NCI-H1417 (cell line): ENCODE data around the gene FAM174C.
"Not testable (repeated sequence)": the region's sequence is repeated elsewhere in the genome, so short reads cannot be mapped to it uniquely, and the experiment has no call there.

Experiments used
- DNase-seq, 3 experiments: peaks; one replicate each; lab custom pipeline; 2025; lab: John Stamatoyannopoulos, UW

Gene FAM174C

DNA sequence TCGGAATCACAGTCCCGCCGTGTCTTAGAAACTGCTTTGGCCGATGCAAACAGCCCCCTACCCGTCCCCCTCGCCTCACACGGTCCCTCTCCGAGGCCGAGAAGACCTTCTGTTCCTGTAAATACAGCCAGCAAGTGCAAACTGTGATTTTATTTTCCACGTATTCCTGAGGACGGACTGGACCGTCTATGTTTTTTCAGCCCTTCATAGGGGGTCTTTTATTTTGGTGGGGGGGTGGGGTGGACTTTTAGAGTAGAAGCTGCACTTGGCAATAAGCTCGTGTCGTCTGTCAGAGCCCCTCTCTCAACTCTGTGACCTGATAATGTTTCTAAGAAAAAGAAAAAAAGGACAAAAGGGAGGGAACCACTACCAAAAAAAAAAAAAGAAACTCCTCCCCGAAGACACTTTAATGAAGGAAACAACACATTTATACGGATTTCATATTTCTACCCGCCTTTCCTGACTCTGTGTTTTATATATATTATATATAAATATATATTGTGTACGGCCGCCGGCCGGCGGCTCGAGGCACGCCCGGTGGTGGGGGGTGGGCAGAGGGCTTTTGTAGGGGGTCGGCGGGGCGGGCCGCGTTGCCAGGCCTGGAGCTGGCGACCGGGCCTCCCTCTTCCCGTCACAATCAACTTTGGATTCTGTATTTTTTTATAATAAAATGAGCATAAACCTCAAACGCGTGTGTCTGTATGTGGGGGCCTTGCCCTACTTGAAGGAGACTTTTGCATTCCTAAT, 25.6 kb downstream of the FAM174C start:
- DNase-seq: no peak

- DNase-seq: peak in 1 of 3 experiments; percentile 26
Observed at GRCh38 chr19:1302533-1303239, 27.4 kb downstream of the FAM174C start.

DNA sequence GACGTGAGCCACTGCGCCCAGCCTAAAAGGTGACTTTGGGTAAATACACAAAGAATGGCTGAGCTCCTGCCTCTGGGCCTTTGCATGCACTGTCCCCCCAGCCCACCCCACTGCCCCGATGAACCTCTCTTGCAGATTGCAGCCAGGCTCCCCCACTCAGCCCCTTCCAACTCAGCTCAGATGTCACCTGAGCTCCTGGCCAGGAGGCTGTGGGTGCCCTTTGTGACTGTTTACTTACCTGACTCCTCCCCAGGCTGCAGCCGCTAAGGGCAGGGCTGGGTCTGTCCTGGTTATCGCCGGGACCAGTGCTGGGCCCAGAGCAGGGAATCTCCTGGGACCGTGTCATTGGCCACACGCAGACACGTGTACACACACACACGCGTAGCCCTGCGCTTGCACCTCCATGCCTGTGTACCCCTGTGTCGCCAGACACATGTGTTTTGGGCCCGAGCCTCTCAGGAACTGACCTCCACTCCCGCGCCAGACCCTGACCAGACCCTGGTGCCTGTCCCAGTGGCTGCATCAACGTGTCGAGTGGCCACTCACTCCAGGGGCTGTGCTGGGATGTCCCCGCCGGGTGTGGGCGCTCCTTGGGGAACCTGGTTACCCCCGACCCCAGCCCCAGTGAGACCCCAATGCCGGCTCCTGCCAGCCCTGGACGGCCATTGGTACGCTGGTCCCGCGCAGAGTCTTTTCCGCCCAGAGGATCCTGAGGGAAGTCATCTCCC, 29.0 kb downstream of the FAM174C start:
- no peak for DNase-seq

GRCh38 chr19:1305354-1305753, 30.0 kb downstream of the FAM174C start:
- DNase-seq: not testable (repeated sequence)

GRCh38 chr19:1307320-1307719, 32.0 kb downstream of the FAM174C start:
- no peak for DNase-seq

DNA sequence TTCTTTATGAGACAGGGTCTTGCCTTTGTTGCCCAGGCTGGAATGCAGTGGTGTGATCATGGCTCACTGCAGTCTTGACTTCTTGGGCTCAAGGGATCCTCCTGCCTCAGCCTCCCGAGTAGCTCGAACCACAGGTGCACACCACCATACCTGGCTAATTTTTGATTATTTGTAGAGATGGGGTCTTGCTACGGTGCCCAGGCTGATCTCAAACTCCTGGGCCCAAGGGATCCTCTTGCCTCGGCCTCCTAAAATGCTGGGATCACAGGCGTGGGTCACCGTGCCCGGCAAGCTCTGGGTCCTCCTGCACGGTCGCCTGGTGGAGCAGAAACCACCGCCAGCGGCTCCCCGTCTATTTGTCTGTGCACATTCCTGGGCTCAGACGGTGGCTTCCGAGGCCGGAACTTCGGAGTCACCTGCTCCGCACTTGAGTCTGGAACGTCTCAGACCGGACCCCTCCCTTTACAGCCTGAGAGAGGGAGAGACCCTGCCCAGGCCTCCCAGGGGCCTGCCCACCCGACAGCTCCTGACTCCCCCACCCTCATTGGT, 32.5 kb downstream of the FAM174C start:
- no peak for DNase-seq

DNA sequence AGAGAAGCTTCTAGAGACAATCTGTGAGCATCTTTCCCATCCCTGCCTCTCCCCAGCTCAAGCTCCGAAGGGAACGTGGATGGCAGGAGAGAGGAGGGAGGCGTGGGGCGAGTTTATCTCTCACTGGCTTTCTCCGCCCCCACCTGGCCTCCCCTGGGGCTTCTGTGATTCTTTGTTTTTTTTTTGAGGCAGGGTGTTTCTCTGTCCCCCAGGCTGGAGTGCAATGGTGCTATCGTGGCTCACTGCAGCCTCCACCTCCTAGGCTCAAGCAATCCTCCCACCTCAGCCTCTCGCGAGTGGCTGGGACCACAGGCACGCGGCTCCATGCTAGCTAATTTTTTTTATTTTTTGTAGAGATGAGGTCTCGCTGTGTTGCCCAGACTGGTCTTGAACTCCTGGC, 33.4 kb downstream of the FAM174C start:
- no peak for DNase-seq

DNA sequence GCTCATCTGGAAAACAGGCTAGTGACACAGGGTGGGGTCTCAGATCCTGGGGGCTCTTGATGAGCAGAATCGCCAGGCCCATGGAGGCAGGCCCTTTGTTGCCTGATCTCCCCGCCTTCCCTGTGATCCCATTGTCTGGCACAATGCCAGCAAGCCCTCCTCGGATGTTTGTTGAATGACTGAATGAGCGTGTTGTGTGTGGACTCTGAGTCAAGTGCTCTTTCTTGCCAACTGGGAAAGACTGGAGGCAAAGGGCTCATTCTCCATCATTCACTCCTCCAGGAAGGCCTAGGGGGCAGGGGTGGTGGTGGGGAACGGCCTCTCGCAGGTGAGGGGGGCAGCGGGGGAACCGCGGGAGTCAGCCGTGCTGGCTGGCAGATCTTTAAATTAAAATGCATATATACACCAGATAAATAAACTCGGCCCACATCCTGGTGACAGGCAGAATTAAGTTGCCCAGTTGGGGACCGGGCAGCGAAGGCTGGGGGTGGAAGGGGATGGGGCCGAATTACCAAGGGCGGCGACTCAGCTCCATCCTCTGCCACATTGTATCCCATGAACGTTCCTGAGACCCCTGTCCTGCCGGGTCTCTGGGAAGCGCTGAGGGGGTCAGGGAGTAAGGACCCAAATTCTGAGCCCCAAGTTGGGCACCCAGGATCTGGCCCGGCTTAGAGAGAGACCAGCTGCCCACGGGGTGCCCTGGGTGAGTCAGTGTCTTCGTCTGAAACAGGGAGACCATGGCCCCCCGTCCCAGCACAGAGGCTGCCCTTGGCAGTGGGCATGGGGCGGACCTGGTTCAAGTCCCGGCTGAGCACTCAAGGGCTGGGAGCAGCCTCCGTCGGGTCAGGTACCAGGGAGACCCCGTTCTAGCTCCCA, 34.9 kb downstream of the FAM174C start:
- no peak for DNase-seq

DNA sequence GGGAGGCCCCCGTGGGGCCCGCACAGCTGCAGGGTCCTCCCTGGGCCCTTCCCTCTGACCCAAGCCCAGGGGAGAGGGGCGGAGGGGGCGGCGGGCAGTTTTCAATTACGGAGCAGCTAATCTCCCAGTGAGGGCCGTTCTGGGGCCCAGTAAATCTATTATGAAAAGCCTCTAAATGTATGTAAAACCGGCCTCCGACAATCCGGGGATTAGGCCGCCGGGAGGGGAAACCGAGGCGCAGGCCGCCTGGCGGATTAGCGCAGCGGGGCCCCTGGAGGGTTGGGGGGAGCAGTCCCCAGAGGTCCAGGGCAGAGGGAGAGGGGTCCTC, 35.5 kb downstream of the FAM174C start:
- no peak for DNase-seq

DNA sequence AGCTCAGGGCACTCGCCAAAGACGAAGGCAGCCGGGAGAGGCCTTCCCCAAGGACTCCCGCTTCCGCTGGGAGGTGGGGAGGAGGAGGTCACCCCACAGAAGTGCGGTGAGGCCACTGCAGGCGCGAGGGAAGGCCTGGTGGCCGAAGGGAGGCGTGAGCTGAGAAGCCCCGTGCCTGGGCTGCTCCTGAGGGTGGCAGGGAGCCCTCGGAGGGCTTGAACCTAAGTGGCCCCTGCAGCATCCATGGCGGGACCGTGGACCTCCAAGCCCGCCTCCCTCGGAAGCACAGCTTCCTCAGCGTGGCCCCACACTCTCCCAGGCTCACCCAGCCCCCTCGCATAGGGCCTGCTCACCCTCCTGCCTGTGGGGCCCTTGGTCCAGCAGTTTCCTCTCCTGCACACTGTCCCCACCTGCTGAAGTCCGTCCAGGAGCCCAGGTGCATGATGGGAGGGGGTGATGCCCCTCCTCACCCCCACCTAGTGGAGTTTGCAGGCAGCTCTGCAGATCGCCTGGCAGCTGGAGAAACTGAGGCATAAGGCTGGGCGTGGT, 36.3 kb downstream of the FAM174C start:
- DNase-seq: no peak

DNA sequence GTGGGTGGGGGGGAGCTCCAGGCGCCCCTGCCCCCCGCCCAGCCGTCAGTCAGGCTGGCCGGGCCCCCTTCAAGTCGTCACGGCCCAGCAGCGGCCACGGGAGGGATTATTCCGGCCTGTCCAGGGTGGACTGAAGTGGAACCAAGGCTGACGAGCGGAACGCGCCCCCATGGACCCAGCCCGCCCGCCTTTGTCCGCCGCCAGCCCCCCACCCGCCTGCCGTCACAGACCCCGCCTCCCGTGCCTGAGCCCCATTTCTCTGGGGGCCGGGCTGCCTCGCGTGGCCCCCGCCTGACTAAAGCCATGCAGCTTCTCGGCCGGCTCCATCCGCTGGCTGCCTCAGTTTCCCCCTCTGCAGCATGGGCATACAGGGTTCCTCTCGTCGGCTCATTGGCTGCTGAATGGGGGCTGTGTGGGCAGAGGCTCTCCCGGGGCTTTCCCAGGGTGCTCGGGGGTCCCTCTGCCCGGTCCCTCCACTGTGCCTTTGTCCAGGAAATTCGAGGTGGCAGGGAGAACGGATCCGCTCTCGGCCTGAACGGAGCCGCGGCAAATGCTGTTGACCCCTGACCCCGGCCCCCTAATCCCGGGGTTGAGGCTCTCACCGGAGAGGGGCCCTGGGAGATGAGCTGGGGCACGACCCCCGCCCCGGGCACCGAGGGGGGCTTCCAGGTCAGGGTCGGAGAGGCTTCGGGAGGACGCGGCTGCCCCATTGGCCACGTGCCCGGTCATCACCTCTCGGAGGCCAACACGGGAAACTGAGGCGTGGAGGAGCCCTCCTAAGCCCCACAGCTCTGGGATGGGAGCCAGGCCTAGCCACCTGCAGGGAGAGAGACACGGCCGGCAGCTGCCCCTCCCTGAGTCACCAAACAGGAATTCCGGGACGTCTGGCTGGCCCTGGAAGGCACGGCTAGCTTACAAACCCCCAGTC, 37.7 kb downstream of the FAM174C start:
- no peak for DNase-seq

DNA sequence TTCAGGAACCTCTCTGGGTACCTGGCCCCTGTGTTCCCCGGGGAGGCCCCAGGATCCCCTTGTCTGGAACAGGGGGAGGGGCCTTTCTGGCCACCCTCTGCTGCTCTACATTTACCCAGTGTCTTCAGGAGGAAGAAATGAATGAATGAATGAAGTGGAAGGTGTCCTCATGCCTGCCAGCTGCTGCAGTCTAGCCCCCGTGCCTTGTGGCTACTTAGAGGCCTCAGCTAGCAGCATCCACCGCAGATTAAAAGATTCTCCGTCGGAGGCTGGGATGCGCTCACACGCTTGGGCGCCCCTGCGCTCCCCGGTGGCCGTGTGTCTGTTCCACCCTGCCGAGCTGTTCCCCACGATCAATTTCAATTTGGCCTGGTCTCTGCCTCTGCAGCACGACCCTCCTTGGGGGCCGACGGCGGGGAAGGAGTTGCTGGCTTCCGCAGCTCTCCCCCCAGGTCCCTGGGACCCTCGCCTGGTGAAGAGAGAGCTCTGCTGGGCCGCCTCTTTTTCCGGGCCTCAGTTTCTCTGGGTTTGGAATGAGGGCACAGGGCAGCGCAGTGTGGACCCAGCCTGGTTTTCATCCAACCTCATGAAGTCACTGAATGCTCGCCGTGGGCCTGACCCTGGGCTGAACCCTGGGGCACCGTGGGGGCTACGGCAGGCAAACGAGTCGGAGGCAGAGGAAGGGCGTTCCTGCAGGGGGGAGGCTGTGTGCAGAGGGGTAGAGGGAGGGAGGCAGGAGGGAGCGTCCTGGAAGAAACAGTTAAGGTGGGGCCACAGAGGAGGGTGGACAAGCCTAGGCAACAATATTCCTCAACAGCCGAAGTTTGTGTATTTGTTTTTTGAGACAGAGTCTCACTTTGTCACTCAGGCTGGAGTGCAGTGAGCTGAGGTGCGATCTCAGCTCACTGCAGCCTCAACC, 38.6 kb downstream of the FAM174C start:
- DNase-seq: no peak

DNA sequence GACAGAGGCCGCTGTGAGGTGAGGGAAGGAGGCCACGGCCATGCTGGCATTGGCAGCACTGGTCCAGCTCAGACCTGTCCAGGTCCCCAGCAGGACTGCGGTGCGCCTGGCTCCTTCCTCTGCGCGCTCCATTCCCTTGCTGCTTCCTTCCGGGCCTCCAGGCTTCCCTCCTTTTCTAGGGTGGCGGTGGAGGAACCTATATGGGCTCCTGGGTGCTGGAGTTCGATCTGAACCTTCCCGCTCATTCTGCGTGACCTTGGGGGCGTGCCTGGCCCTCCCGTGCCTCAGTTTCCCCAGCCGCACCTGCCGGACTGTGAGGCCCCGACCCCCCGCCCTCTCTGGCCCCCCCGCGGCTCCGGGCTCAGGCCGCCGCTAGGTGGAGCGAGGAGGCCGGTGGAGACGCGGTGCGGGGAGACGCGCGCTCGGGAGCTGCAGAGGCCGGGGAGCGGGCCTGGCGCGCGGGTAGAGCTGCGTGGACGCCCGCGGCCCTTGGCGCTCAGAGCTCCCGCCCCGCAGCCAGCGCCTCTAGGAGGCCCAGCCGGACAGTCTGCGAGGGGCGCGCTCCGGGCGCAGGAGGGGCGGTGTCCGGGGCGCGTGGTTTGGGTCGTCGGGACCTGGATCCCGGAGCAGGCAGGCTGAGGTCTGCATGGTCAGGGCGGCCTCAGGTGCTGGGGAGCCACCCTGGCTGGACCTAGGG, 40.3 kb downstream of the FAM174C start:
- DNase-seq: peak in 2 of 3 experiments; percentile 59 to 65

DNA sequence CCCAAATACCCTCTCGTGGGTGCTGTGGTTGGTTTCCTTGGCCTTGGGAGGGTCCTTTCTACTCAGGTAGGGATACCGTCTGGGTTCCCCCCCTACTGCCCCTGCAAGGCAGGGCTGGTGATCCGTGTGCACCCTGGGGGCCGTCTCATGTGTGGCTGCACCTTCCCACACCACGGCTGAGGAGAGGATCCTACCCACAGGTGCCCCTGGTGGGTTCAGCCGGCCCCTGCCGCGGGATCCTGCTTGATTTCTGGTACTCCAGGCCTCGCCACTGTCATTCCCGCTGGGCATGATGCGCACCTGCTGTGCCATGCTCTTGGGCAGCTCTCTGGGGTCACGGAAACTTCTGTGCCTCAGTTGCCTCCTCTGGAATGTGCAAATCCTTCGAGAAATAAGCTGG, 41.1 kb downstream of the FAM174C start:
- DNase-seq: no peak

- DNase-seq: no peak
Observed at GRCh38 chr19:1317274-1318003, 42.1 kb downstream of the FAM174C start.

- peak in 2 of 3 experiments; percentile 34 to 44 for DNase-seq
Observed at GRCh38 chr19:1318678-1319471, 43.5 kb downstream of the FAM174C start.

DNA sequence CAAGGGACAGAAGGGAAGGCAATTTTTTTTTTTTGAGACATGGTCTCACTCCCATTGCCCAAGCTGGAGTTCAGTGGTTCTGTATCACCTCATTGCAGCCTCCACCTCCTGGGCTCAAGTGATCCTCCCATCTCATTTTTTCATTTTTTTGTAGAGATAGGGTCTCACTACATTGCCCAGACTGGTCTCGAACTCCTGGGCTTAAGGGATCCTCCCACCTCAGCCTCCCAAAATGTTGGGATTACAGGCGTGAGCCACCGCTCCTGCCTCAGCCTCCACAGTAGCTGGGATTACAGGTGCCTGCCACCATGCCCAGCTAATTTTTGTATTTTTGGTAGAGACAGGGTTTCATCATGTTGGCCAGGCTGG, 44.9 kb downstream of the FAM174C start:
- not testable (repeated sequence) for DNase-seq
